Fibroblast of skin of left quadriceps (primary cell): Measurements from ENCODE around the gene ARPC1A.
"Not testable (repeated sequence)": the region's sequence is repeated elsewhere in the genome, so short reads cannot be mapped to it uniquely, and the experiment has no call there.

Experiments
- DNase-seq, 2 experiments: peaks; one replicate each; pipeline ENCODE4 v3.0.0-alpha.2; 2013; ENCODE audit warnings: low read depth in 2 of 2

The ARPC1A gene

DNA sequence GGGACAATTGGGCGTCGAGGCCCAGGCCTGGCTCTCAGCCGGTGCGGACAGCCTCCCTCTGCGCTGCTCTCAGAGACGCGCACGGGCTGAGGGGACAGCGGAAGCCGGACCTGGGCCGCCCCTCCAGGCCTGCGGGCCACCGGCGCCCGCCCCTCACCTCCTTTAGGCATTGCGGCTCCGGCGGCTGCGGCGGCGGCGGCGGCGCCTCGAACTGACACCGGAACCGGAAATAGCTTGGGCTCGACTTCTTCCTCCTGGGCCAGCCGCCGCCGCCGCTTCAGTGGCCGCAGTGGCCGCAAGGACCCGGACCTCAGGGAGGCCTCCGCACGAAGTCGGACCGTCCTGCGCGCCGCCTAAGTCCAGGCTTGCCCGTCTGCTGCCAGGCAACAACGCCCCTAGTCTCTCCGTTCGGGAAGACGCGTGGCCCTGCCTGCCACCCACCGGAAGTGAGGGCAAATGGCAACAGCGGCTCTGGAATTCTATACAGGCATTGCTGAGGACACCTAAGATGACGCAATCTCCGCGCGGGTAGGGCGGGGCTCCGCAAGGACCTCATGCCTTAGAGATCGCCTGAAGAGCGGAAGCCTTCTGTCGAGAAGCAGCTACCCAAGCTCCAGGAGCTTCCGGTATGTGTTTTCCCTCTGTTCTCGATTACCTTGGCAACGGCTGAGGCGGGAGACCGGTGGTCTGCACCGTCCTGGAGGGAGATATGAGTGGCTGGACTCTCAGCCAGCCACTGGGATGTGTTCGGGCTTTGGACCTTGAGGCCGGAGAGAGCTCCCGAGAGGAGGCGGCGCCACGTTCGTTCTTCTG is 82.9 kb downstream of the ARPC1A start, which contains the start of the genes BUD31 and PDAP1:
BUD31 (plus strand) TSS at position 591 of the 813 bp plus-strand sequence. CDS start 2,124 bp downstream, outside the sequence.
PDAP1 (minus strand) TSS at position 219 of the 813 bp plus-strand sequence; CDS start at position 170, 49 bp downstream.
- DNase-seq, result peak; percentile 87 to 89

DNA sequence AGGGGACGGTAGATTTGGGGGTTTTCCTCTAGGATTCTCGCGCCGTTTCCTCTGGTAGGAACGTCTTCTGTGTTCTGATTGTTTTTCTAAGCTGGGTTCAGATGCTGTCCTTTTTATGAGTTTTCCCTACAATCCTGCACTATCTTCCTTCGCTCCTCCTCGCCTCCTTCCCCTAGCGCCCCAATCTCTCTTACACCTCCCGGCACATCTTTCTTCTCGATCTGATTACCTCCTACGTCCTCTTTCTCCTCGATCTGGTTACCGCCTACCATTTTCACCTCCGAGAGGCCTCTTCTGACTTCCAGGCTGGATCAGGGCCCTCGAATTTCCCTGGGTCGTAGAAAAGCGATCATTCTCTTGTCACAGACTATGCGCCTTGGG is 83.5 kb downstream of the ARPC1A start:
- no peak for DNase-seq

DNA sequence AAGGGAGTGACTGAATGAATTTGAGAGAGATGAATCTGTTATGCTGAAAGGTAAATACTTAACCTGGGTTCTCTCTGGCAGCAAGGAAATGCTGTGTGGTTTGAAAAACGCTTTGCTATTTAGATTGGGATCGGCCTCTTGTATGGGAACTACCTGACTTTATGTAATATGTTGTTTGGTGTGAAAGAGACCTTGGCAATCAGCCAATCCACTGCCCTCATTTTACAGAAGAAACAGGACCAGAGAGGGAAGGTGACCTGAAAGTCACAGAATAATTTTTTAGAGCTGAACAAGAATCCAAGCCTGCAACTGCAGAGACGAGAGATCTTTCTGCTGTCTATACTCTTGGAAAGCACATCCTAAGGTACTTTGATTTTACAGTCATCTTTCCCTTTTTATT is 84.1 kb downstream of the ARPC1A start:
- no peak for DNase-seq

DNA sequence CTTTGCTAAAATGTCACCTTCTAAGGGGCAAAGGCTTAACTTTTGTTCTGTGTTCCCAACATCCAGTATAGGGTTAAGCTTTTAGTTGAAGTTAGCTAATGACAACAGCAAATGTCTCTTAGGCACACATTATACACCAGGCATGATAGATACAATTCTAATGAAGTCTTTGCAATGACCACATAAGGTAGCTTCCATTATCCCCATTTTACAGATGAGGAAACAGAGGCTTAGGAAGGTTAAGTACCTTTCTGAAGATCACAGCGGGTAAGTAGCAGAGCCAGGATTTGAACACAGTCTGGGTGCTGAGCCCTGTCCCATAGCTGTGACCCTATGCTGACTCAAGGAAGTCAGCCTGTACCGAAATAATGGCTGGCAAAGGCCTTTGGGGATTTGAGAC is 84.9 kb downstream of the ARPC1A start:
- DNase-seq, result no peak

DNA sequence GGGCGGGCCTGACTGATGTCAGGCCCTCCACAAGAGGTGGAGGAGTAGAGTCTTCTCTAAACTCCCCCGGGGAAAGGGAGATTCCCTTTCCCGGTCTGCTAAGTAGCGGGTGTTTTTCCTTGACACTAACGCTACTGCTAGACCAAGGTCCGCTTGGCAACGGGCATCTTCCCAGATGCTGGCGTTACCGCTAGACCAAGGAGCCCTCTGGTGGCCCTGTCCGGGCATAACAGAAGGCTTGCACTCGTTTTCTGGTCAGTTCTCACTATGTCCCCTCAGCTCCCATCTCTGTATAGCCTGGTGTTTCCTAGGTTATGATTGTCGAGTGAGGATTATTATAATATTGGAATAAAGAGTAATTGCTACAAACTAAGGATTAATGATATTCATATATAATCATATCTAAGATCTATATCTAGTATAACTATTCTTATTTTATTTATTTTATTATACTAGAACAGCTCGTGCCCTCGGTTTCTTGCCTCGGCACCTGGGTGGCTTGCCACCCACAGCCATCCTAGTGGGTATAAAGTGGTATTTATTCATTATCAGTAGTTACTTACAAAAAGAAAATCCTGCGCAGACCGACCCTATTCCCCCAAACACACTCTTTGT is 89.9 kb downstream of the ARPC1A start:
- not testable (repeated sequence) for DNase-seq
